NCI-H526 treated with DMSO at 0.1 percent for 48 hours (cell line): ENCODE data around the gene MFAP1.
"Not testable (repeated sequence)": the region's sequence is repeated elsewhere in the genome, so short reads cannot be mapped to it uniquely, and the experiment has no call there.

Experiments
- DNase-seq: peaks from one replicate; lab custom pipeline; 2025; lab: John Stamatoyannopoulos, UW

The MFAP1 gene

GRCh38 chr15:43821505-43821904 lies 3.0 kb downstream of the MFAP1 start:
- no peak for DNase-seq

DNA sequence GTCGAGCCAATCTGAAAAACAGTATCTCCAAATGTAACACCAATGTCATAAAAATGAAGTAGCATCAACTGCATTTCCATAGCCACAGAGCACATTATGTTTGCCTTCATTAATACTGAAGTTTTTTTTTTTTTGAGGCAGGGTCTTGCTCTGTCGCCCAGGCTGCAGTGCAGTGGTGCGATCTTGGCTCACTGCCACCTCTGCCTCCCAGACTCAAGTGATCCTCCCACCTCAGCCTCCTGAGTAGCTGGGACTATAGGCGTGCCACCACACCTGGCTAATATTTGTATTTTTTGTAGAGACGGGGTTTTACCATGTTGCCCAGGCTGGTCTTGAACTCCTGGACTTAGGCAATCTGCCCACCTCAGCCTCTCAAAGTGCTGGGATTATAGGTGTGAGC lies 9.4 kb downstream of the MFAP1 start:
- not testable (repeated sequence) for DNase-seq

DNA sequence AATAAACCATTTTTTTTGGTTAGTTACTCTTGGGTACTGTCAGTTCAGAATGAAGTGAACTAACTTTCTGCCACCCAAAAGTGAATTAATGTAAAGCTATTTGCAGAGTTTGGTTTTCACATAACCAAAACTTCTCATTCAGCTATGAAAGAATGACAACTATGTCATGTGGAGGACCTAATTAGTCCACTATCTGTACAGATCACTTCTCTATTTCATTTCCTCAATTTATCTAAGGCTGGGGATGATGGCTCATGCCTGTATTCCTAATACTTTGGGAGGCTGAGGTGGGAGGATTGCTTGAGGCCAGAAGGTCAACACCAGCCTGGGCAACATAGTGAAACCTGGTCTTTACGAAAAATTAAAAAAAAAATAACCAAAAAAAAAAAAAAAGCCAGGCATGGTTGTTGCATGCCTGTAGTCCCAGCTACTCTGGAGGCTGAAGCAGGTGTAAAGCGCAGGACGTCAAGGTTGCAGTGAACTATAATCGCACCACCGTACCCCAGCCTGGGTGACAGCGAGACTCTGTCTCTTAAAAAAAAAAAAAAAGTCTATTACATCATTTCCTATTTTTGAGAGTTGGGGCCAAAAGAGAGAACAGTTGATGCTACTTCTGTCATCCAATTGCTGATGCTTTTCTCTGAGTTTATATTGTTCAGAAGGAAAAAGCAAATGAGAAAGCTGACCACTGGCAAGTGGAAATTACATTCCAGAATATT lies 15.4 kb downstream of the MFAP1 start:
- DNase-seq, result no peak

GRCh38 chr15:43808435-43808950 lies 16.0 kb downstream of the MFAP1 start:
- no peak for DNase-seq

DNA sequence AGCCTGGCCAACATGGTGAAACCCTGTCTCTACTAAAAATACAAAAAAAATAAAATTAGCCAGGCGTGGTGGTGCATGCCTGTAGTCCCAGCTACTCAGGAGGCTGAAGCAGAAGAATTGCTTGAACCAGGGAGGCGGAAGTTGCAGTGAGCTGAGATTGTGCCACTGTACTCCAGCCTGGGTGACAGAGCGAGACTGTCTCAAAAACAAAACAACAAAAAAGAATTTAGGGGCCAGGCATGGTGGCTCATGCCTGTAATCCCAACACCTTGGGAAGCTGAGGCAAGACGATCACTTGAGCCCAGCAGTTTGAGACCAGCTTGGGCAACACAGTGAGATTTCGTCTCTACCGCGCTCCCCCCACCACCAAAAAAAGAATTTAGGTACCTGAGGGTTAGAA lies 21.8 kb downstream of the MFAP1 start:
- DNase-seq, result not testable (repeated sequence)

- DNase-seq, result peak; percentile 75
Measured at GRCh38 chr15:43800286-43801141, 24.0 kb downstream of the MFAP1 start, which contains the start of gene HYPK. Gene HYPK (plus strand): TSS chr15:43800599. CDS start chr15:43800623, 24 bp downstream.

- DNase-seq, result no peak
Measured at GRCh38 chr15:43799945-43800285, 24.6 kb downstream of the MFAP1 start, which contains the start of gene SERINC4. Gene SERINC4 (minus strand): TSS chr15:43800220. CDS start chr15:43799986, 234 bp downstream.

DNA sequence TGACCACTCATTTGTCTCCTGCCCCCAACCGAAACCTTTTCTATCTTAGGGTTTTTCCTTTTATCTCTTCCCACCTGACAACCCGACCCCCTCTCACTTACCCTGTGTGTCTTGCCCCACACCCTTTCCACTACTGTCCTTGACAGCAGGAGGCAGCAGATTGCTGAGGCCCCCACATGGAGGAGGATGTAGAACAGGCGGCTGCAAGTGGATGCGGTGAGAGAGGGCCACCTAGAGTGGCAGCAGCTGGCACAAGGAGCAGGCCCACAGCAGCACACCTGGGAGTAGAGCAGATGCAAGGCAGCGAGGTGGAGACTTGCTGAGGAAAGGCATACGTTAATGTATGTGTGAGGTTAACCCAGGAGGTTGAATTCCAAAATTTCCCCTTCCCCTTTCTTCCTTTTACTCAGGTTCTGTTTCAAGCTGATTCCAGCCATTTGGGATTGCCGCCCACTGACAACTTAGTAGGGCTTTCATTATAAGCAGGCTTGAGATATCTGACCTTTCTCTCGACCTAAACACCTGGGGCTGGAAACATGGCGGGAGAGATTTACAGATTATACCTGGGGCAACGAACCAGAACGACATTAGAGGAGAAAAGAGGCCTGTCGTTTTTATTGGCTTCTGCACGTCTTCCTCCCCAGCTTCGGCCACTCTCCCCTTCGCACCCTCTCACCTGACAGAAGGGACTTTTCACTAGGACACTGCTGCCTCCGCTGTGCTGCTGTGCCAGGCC lies 25.1 kb downstream of the MFAP1 start:
- peak; percentile 13 for DNase-seq

DNA sequence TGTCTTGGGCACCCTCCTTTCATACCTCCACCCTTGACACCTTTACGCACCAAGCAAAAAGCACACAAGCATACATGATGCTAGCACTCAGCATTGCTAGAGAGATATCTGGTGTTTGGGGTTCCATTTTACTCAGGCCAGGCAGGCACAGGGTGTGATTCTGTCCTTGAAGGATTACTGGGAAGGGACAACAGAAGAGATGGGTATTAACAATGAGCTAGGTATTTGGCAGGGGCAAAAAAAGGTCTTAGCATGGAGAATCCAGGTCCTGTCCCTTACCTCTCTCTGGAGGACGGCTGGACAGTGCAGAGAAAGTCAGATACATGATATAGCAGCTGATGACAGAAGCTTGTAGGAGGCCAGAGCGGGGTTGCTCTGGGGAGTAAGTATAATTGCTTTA lies 27.9 kb downstream of the MFAP1 start:
- no peak for DNase-seq

DNA sequence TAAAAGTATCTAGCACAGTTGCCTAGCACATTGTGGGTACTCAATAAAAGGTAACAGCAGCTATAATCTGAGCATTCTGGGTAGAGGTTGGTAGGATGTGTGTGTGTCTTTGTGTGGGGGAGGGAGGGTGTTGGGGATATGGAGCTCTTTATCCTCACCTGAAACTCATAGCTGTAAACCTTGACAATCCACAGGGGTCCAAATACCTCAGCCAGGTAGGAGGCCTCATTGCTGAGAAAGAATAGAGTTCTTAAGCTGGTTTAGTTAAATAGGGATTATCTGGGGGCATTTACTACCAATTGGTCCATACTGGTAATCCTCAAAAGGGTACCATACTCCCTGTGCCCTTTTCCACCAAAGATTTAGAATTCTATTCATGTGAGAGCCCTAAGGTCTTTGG lies 28.5 kb downstream of the MFAP1 start:
- no peak for DNase-seq

GRCh38 chr15:43795197-43795596 lies 29.3 kb downstream of the MFAP1 start:
- no peak for DNase-seq

DNA sequence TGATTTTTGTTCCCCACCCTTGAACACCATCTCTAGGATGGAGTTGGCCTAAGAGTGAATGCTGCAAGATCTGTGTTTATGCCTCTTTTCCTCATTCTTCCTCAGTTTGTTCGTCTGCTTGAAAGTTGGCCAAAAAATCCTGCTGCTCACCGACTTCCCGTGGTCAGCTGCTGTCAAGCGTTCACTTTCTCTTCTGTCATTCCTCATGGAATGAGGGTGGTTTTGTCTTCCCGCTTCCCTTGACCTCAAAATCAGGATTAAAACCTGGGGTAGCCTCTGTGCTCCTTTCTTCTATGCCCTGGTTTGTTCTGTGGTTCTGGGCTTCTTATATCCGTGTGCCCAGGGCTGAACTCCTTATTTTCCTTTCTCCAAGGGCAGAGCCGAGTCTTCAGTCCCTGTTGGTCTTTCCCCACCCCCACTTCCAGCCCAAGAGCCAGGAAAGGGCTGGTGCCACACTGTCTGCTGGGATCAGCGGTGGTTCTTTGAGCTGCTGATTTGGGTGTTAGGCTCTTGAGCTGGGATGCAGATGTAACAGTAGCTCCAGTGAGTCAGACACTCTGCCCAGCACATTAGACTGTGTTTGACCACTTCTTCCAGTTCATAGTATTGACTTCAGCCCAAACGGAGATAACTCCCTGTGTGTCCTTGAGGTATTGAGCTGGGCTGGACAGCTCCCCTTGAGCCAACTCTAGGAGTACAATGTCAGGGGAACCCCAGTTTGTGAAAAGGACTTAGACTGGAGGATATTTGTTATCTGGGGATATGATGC lies 30.0 kb downstream of the MFAP1 start:
- DNase-seq, result no peak

DNA sequence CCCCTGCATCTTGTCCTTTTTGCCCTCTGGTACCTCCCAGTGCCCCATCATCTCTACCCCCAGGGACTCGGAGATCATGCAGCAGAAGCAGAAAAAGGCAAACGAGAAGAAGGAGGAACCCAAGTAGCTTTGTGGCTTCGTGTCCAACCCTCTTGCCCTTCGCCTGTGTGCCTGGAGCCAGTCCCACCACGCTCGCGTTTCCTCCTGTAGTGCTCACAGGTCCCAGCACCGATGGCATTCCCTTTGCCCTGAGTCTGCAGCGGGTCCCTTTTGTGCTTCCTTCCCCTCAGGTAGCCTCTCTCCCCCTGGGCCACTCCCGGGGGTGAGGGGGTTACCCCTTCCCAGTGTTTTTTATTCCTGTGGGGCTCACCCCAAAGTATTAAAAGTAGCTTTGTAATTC lies 30.8 kb downstream of the MFAP1 start:
- no peak for DNase-seq

- no peak for DNase-seq
Measured at GRCh38 chr15:43792761-43793476, 31.6 kb downstream of the MFAP1 start.

DNA sequence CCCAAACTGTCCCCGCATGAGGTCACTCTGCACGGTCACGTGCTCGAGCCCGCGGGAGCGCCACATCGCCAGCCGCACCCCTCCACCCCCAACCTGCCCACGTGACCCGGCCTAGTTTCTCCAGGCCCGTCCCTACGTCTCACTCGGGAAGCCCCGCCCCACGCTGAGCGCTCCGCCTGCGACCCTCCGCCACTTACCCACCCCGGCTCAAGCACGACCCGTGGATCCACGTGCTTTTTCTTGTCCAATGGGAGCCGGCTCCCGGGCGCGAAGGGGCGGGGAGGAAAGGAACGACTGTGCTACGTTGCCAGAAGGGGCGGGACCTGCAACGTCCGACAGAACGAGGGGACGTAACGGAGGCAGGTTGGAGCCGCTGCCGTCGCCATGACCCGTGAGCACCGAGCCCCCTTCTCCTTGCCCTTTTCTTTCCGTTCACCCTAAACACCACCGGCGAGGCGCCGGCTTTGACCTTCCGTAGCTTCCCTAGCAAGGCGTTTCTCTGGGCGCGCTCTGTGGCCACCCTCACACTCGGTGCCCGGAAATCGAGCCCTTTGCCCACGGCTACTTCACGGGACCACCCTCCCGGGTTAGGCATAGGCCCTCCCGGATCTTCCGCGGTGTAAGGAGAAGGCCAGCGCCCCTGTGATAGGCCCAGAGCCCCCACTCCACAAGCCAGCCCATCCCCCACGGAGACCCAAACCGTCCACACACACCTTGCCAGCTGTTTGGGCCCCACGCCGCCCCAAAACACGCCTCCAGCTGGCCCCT lies 32.3 kb downstream of the MFAP1 start, which contains the start of gene SERF2:
TSS of gene SERF2 (plus strand) at position 328 of the 768 bp plus-strand sequence. CDS start at position 385, 57 bp downstream.
- peak; percentile 97 for DNase-seq

DNA sequence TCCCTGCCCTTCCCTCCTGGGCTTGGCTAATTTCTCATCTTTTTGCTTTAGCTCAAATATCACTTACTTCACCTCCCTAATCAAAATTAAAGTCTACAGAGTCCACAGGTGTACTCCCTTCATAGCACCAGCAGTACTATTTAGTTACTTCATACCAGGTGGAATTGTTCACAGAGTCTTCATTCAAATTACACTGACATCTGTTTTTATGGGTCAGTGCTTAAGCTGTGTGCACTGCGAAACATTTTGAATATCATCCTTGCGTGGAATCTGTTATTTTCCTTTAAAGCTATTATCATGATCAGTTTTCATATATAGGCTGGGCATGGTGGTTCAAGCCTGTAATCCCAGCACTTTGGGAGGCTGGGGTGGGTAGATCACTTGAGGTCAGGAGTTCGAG lies 35.1 kb downstream of the MFAP1 start:
- peak; percentile 91 for DNase-seq

DNA sequence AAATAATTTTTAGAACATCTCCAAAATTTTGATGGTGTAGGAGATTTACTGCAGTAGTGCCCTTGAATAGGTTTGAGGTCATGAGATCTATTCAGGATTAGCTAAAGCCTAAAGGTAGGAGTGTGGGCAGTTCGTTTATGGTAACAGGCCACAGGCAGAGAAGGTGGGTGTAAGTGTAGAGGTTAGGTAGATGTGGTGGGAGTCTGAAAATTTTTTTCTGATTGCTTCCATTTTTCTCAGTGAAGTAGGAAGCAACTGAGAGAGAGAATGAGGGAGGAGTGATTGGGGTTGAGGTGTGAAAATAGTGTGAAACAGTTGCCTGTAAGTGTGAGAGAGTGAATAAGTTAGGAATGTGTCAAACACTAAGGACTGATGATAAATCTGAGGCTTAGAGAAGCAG lies 45.5 kb downstream of the MFAP1 start:
- DNase-seq, result no peak

- DNase-seq, result peak; percentile 80
Measured at GRCh38 chr15:43777267-43777914, 47.1 kb downstream of the MFAP1 start.

- peak; percentile 80 for DNase-seq
Measured at GRCh38 chr15:43776718-43777266, 47.7 kb downstream of the MFAP1 start, which contains the start of gene ELL3. Gene ELL3 (minus strand): TSS chr15:43776966. CDS start chr15:43776901, 65 bp downstream.
